ENCODE data around the gene BRIP1.
"Not testable (repeated sequence)": the region's sequence is repeated elsewhere in the genome, so short reads cannot be mapped to it uniquely, and the experiment has no call there.

The BRIP1 gene

DNA sequence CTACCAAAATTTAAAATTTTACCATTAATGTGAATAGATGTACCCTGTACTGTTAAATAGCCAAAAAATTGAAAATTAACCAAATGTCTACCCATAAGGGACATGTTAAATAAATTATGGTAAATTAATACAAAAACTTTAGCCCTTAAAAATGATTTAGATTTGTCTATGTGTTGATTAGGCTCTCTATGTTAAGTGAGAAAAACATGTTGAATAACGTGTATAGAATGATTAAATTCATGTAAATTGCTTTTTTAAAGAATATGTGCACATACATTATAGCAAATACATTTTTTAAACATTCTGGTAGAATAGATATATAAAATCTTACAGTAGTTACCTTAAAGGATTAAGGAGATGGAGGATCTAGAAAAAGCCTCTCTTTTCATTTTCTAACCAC is 59.5 kb downstream of the BRIP1 start:
- DNase-seq: no peak

DNA sequence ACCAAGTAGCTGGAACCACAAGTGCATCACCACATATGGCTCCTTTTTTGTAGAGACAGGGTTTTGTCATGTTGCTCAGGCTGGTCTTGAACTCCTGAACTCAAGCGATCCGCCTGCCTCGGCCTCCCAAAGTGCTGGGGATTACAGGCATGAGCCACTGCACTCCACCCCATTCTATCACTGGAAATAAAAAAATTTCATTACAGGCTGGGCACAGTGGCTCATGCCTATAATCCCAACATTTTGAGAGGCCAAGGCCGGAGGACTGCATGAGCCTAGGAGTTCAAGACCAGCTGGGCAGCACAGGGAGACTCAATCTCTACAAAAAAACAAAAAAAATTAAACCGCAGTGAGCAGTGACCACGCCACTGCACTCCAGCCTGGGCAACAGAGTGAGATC is 60.1 kb downstream of the BRIP1 start:
- DNase-seq: no peak

DNA sequence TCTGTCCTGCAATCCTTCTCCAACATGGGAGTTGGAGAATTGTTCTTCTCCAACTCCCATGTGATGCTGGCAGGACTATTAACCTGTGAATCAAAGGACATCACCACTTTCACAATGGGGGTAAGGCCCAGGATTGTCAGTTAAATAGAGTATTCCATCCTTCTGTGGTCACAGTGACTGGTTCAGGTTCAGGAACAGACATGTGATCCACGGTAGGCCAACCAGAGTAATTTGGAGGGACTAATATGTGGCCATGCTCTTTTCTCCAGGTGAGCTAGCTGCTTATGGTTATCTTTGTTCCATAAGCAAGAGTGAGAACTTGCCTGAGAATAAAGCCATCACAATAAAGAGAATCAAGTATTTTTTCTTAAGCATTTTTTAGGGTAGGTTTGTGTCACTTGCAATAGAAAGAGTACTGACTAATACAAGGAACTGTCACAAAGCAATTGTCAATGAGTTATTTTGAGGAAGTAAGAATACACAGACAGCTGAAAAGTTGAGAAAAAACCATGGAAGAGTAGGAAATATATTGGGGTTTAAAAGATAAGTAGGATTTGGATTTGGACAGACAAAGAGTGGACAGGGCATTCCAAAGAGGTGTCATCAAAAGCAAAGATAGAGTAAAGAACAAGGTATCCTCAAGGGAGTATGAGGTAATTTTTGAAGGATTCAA is 63.4 kb downstream of the BRIP1 start:
- DNase-seq: no peak

DNA sequence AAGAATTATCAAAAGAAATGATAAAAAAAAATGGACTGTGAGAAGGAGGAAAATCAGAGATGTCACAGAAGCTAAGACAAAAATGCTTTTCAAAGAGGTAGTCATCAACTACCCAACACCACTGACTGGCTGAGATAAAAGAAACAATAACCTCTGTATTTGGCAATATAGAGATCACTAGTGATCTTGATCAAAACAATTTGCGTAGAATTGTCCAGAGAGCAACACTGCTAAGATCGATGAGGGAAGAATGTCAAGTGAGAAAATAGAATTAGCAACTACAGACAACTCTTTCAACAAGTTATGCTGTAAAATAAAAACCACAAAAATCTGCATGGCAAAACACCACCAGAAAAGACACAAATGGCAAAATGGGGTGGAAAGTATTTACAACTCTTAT is 66.0 kb downstream of the BRIP1 start:
- no peak for DNase-seq

DNA sequence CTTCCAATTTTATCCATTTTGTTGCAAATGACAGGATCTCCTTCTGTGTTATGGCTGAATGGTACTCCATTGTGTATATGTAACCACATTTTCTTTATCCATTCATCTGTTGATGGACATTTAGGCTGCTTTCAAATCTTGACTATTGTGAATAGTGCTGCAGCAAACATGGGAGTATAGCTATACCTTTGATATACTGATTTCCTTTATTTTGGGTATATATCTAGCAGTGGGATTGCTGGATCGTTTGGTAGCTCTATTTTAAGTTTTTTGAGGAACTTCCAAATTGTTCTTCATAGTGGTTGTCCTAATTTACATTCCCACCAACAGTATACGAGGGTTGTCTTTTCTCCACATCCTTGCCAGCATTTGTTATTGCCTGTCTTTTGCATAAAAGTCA is 67.8 kb downstream of the BRIP1 start:
- DNase-seq: no peak

DNA sequence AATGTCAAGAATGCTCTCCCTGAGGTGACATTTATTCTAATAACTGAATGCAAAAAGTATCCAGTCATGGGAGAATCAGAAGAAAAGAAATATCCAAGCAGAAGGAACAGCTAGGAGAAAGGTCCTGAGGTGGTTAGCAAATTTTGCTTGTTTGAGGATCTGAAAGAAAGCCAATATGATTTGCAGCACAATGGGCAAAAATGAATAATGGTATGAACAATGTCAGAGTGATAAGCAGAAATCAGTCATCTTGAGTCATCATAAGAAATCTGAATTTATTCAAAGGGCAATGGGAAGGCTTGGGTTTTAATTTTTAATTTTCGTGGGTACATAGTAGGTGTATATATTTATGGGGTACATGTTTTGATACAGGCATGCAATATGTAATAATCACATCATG is 68.5 kb downstream of the BRIP1 start:
- no peak for DNase-seq

DNA sequence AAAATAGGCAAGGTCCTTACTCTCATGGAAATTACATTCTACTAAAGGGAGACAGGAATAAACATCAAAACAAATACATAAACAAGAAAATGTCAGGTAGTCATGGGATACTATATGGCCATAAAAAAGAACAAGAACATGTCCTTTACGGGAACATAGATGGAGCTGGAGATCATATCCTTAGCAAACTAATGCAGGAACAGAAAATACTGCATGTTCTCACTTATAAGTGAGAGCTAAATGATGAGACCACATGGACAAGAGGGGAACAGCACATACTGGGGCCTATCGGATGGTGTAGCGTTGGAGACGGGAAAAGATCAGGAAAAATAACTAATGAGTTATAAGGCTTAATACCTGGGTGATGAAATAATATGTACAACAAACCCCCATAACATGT is 69.1 kb downstream of the BRIP1 start:
- no peak for DNase-seq

DNA sequence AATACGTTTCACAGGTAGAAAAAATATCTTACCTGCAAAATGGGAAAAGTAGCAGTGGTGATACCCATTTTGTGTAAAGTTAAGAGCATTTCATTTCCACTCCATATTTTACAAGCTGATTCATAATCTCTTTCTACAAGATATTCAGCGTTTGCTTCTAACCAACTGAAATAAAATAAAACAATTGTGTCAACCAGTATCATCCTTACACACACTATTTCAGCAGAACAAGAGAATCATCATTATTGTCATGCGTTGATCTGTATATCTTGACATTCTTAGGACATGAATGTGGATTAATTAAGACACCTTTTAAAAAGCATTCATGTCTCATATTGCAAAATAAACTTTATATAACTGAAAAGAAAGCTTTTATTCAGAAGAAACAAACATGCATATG is 69.8 kb downstream of the BRIP1 start:
- DNase-seq: no peak

DNA sequence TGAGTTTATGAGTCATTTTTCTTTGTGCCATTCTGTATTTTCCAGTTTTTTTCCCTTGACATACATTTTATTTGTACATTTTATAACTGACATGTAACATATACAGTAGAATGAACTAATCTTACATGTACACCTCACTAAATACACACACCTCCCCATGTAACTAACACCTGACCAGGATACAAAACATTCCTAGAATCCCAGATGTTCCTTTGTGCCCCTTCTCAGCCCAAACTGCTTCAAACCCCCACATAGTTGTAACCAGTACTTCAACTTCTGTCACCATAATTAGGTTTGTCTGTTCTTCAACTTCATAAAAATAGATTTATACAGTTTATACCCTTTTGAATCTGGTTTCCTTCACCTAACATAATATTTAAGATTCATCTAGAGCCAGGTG is 73.5 kb downstream of the BRIP1 start:
- no peak for DNase-seq

DNA sequence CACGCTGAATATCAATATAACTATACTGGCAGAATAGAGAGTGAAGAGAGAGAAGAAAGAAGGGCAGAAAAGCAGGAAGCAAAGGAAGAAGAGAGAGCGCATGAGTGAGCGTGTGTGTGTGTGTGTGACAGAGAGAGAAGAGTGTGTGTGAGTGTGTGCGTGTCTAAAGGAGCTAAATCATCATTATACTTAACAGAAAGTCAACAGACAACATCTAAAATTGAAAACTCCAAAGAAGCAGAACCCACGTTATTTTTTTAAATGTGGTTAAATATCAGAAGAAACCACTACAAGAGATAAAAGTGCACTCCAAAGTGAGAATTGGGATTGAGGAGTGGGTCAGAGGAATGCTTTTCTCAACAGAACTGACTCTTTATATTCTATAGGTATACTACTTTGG is 77.2 kb downstream of the BRIP1 start:
- no peak for DNase-seq

DNA sequence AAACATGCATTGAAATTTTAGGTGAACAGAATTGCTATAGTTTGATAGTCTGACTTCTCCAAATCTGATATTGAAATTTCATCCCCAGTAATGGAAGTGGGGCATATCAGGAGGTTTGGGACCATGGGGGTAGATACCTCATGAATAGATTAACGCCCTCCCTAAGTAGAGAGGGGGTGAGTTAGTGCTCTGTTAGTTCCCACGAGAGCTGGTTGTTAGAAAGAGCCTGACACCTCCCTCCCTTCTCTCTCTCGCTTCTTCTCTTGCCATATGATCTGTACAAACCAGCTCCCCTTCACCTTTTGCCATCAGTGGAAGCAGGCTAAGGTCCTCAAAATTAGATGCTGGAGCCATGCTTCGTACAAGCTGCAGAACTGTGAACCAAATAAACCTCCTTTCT is 78.8 kb downstream of the BRIP1 start:
- no peak for DNase-seq

DNA sequence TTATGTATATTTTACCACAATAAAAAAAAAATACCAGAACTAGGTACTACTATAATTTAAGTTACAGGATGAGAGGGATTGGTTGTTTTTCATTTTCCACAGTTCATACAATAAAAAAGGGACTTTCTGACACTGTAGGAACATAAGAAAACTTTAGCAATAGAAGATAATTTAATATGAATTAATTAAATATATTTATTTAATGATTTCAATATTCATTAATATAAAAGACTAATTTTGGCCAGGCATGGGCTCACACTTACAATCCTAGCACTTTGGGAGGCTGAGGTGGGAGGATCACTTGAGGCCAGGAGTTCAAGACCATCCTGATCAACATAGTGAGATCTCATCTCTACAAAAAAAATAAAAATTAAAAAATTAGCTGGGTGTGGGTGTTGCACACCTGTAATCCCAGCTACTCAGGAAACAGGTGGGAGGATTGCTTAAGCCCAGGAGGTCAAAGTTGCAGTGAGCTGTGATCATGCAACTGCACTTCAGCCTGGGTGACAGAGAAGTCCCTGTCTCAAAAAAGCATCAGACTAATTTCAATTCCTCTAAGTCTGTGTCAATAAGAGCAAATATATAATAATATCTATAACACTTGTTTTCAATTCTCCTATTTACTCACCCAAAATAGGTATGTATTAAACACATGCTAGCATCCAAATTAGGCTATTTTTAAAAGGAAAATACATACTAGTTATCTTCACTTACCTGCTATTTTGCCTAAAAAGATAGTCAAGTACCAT is 79.6 kb downstream of the BRIP1 start:
- no peak for DNase-seq

DNA sequence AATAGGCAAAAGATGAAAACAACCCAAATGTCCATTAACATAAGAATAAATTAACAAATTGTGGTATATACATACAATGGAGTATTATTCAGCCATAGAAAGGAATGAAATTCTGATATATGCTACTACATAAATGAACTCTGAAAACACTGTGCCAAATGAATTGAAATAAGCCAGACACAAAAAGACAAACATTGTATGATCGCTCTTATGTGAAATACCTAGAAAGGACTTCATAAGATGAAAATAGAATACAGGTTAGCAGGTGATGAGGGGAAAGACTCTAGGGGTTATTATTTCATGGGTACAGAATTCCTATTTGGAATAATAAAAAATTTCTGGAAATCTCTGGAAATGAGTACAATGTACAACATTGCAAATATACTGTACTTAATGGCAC is 80.2 kb downstream of the BRIP1 start:
- no peak for DNase-seq

DNA sequence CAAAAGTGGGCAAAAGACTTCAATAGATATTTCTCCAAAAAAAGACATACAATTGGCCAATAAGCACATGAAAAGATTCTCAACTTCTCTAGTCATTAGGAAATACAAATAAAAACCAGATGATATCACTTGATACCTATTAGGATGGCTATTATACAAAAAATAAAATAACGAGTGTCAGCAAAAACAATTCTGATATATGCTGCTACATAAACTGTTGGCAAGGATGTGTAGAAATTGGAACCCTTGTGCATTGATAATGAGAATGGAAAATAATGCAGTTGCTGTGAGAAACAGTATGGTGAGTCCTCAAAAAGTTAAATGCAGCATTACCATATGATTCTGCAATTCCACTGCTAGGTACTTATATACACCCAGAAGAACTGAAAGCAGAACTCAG is 80.6 kb downstream of the BRIP1 start:
- DNase-seq: no peak

DNA sequence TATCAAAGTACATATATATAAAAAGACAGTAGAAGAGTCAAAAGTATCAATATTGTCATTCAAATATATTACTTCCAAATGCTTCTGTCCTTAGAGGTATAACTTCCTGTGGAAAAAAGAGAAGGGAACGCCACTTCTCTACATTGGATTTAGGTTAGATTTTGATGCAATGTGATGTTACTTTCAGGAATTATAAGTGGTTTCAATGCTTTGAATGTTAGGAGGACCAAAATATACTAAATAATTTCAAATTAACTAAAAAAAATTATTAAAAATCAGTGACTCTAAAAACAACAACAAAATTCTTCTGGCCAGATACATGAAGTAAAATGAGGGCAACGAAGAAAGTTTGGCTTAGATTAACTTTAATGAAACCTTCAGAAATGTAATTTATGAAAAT is 88.0 kb downstream of the BRIP1 start:
- no peak for DNase-seq

DNA sequence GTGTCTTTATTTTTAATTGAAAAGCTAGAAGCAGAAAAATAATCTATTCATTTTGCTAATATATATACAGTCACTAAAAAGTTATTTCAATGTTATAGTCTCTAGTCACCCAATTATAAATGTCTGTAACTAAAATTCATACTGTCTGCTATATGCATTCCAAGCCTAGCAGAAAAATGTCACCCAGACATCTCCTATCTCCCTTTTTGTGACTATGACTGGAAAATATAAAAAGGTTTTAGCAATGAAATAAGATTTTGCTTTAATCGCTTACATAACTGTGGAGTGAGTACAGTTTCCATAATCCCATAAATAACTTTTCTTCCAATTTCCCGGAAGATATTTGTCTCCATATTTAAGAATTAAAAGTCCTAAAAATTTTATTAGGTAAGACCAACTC is 88.6 kb downstream of the BRIP1 start:
- DNase-seq: no peak

DNA sequence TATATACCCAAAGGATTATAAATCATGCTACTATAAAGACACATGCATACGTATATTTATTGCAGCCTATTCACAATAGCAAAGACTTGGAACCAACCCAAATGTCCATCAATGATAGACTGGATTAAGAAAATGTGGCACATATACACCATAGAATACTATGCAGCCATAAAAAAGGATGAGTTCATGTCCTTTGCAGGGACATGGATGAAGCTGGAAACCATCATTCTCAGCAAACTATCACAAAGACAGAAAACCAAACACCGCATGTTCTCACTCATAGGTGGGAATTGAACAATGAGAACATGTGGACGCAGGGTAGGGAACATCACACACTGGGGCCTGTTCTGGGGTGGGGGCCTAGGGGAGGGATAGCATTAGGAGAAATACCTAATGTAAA is 89.2 kb downstream of the BRIP1 start:
- not testable (repeated sequence) for DNase-seq

DNA sequence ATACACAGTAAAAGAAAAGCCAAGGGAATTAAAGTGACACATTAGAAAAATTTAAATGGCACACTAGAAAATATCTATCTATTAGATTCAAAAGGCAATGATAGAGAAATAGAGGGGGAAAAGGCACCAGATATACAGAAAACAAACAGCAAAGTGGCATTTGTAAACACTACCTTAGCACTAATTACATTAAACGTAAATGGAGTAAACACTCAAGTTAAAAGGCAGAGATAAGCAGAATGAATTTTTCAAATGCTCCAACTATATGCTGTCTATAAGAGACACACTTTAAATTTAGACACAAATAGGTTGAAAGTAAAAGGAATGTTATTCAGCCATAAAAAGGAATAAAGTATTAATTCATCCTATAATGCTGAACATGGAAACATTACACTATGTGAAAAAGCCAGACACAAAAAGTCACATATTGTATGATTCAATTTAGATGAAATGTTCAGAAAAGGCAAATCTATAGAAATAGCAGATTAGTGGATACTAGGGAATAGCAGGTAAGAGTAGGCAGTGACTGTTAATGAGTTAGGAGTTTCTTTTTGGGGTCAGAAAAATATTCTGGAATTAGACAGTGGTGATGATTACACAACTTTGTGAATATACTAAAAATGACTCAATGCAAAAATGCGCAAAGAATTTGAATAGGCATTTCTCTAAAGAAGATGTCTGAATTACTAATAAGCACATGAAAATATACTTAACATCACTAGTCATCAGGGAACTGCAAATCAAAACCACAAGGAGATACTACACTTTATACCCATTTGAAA is 92.4 kb downstream of the BRIP1 start:
- DNase-seq: no peak

DNA sequence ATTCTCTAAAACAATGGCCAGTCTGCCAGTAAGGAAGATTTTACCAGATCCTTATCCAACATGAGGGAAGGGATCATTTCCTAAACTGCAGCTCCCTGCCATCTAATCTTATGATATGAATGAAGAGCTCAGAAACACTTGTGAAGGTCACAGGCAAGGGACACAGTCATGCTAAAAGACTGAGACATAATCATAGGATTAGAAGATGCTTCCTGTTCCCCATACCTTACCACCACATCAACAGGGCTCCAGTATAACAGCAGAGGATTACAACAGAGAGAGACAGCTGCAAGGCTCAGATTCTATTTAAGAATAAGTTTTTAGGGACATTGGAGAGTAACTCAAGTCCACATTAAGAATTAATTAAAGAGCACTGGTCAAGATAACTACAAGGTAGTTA is 93.3 kb downstream of the BRIP1 start:
- DNase-seq: no peak

DNA sequence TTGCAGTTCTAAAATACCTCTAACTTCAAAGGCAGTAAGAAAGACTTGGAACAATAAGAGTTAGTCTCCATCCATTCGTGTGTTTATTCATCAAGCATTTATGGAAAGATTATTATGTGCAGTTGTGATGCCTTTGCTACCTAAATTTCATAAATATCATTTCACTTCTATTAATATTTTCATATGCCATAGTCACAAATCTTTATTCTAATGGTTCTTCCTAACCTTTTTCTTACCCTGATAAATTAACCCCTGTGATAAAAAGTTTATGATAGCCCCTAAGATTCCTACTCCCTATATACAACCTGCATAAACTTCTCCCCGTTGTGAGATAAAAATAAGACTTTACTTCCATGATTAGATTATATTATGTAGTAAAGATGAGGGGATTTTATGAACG is 94.9 kb downstream of the BRIP1 start:
- no peak for DNase-seq

DNA sequence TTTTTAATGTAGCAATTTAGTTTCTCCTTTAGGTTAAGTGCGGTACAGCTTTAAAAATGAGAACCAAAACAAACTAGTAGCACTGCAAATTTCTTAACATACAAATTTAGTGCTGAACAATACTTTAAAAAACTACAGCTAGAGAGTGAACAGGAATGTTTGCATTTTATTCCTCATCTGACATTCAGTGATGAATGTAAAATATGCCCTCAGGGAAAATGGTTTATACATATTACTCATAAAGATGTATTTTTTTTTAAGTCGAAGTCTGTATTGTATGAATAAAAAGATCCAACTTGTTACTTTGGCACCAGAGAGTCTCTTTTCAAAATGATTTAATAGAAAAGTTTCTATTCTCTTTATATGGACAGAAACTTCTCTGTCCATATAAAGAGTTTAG is 96.8 kb downstream of the BRIP1 start:
- DNase-seq: no peak

DNA sequence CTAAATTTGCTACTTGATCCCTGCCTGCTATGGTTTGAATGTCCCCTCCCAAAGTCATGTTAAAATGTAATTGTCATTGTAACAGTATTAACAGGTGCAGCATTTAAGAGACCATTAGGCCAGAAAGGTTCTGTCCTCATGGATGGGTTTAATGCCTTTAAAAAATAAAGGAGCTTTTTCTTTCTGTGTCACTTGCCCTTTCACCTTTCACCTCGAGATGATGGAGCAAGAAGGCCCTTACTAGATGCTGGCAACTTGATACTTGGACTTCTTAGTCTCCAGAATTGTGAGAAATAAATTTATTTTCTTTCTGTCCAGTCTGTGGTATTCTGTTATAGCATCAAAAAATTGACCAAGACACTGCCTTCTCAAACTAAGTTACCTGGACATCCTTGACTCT is 98.5 kb downstream of the BRIP1 start:
- DNase-seq: no peak

DNA sequence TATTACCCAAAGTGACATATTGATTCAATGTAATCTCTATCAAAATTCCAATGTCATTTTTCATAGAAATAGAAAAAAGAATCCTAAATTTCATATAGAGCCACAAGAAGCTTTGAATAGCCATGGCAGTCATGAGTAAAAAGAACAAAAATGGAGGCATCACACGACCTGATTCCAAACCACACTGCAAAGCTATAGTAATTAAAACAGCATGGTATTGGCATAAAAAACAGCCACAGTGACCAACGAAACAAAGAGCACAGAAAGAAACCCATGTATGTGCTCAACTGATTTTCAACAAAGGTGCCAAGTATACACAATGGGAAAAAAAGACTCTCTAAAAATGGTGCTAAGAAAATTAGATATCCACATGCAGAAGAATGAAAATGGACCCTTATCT is 101.5 kb downstream of the BRIP1 start:
- DNase-seq: no peak
